SK-N-SH (cell line): ENCODE data around the gene SSB. TPM values are rescaled to one million over a fixed set of nuclear protein-coding genes. Genes with fewer than 3 reads are reported as not detected.
A peak's percentile ranks its signal among the peaks of the same experiment; 100 is the strongest.

Source experiments
- CTCF ChIA-PET: fragments of 300-600, 350-600 bp; formaldehyde crosslinking; extraction: SDS; loops from one replicate; lab custom pipeline; 2021; lab: Yijun Ruan, JAX
- POLR2A ChIA-PET: fragments of 350-600 bp; sonication (Branson Sonifier 250); formaldehyde crosslinking; extraction: SDS; loops from one replicate; lab custom pipeline; 2020; ENCODE audit warnings: antibody characterized with exemption, inconsistent platforms; lab: Yijun Ruan, JAX
- DNase-seq: peaks from one replicate; pipeline ENCODE4 v3.0.0; 2012
- H2AFZ ChIP-seq: fragments of 200-600 bp; sonication (generic); 2 replicates; pipeline ENCODE4 v1.8.1; 2016; ENCODE audit warnings: antibody characterized with exemption, mild to moderate bottlenecking, low read depth
- H3F3A ChIP-seq: fragments of 200-600 bp; sonication (generic); replicated peaks from 2 replicates; pipeline ENCODE3; 2016; ENCODE audit warnings: antibody characterized with exemption, mild to moderate bottlenecking; ENCODE audit not compliant: insufficient read depth
- H3K27ac ChIP-seq, 2 experiments: fragments of 200-500 bp in 1 of 2; fragments of 200-600 bp in 1 of 2; sonication (Bioruptor generic) in 1 of 2; sonication (generic), shearing (Covaris generic) in 1 of 2; 2 replicates each; pipeline versions ENCODE4 v1.5.1 to v1.6.1; 2014 to 2016; ENCODE audit warnings: low read depth in 2 of 2, inconsistent platforms in 1 of 2, low read length in 1 of 2, mild to moderate bottlenecking in 1 of 2, mixed read lengths in 1 of 2
- H3K27me3 ChIP-seq: fragments of 200-600 bp; sonication (generic), shearing (Covaris generic); 2 replicates; pipeline ENCODE4 v1.6.1; 2016; ENCODE audit warnings: mixed run types; ENCODE audit not compliant: insufficient read depth
- H3K36me3 ChIP-seq, 2 experiments: fragments of 200-500 bp in 1 of 2; fragments of 200-600 bp in 1 of 2; sonication (Bioruptor generic) in 1 of 2; sonication (generic) in 1 of 2; replicated peaks in 1 of 2; 2 replicates each; pipeline versions ENCODE3 to v1.5.1; 2014 to 2016; ENCODE audit warnings: low read length in 1 of 2, mild to moderate bottlenecking in 1 of 2; ENCODE audit not compliant: insufficient read depth in 2 of 2, control insufficient read depth in 1 of 2
- H3K4me1 ChIP-seq, 2 experiments: fragments of 200-500 bp in 1 of 2; fragments of 200-600 bp in 1 of 2; sonication (Bioruptor generic) in 1 of 2; sonication (generic), shearing (Covaris generic) in 1 of 2; 2 replicates each; pipeline versions ENCODE4 v1.5.1 to v1.6.1; 2014 to 2016; ENCODE audit warnings: low read depth in 1 of 2, low read length in 1 of 2, mixed run types in 1 of 2; ENCODE audit not compliant: insufficient read depth in 2 of 2, control insufficient read depth in 1 of 2
- H3K4me2 ChIP-seq: fragments of 200-600 bp; sonication (generic), shearing (Covaris generic); 2 replicates; pipeline ENCODE4 v1.6.1; 2017; ENCODE audit warnings: mixed run types
- H3K4me3 ChIP-seq, 2 experiments: fragments of 200-500 bp in 1 of 2; fragments of 200-600 bp in 1 of 2; sonication (Bioruptor generic) in 1 of 2; sonication (generic), shearing (Covaris generic) in 1 of 2; 2 replicates each; pipeline versions ENCODE4 v1.5.1 to v1.8.1; 2014 to 2016; ENCODE audit warnings: low read depth in 2 of 2, inconsistent platforms in 1 of 2, low read length in 1 of 2, mild to moderate bottlenecking in 1 of 2, mixed read lengths in 1 of 2, moderate library complexity in 1 of 2
- H3K79me2 ChIP-seq: fragments of 200-600 bp; sonication (generic); 2 replicates; pipeline ENCODE4 v1.8.1; 2017; ENCODE audit warnings: mild to moderate bottlenecking; ENCODE audit not compliant: insufficient read depth
- H3K9ac ChIP-seq: fragments of 200-600 bp; sonication (generic); 2 replicates; pipeline ENCODE4 v1.6.1; 2017; ENCODE audit warnings: mixed run types
- H3K9me2 ChIP-seq: fragments of 200-600 bp; sonication (generic); 2 replicates; pipeline ENCODE4 v1.6.1; 2017; ENCODE audit warnings: mixed run types
- H3K9me3 ChIP-seq: fragments of 200-600 bp; sonication (generic); 2 replicates; pipeline ENCODE4 v1.6.1; 2017; ENCODE audit warnings: mixed run types, mild to moderate bottlenecking, moderate library complexity
- H4K20me1 ChIP-seq: fragments of 200-600 bp; sonication (generic); 2 replicates; pipeline ENCODE4 v1.6.1; 2017; ENCODE audit warnings: mild to moderate bottlenecking, mixed run types; ENCODE audit not compliant: insufficient read depth
- ELF1 ChIP-seq: IDR thresholded peaks from 2 replicates; pipeline ENCODE4 v1.4.0; 2012
- EP300 ChIP-seq, 2 experiments: IDR thresholded peaks; 2 replicates each; pipeline versions ENCODE4 v1.4.0 to v1.6.1; 2012; ENCODE audit warnings: borderline replicate concordance in 1 of 2, low read depth in 1 of 2, low read length in 1 of 2
- FOSL2 ChIP-seq: IDR thresholded peaks from 2 replicates; pipeline ENCODE4 v1.4.0; 2012; ENCODE audit warnings: low read depth, mild to moderate bottlenecking, moderate library complexity, borderline replicate concordance
- FOXM1 ChIP-seq: IDR thresholded peaks from 2 replicates; pipeline ENCODE4 v1.4.0; 2012; ENCODE audit warnings: low read depth, mild to moderate bottlenecking
- GABPA ChIP-seq: IDR thresholded peaks from 2 replicates; pipeline ENCODE4 v1.4.0; 2012; ENCODE audit warnings: low read depth, mild to moderate bottlenecking
- JUND ChIP-seq: IDR thresholded peaks from 2 replicates; pipeline ENCODE4 v1.4.0; 2012
- MEF2A ChIP-seq: IDR thresholded peaks from 2 replicates; pipeline ENCODE4 v1.4.0; 2012; ENCODE audit warnings: low read depth, borderline replicate concordance
- MXI1 ChIP-seq: IDR thresholded peaks from 2 replicates; pipeline ENCODE4 v1.6.1; 2012; ENCODE audit warnings: mild to moderate bottlenecking, low read depth, low read length, improper control_type of control experiment
- NRF1 ChIP-seq: IDR thresholded peaks from 2 replicates; pipeline ENCODE4 v1.6.1; 2012; ENCODE audit warnings: low read depth, mild to moderate bottlenecking, low read length
- POLR2AphosphoS5 ChIP-seq: IDR thresholded peaks from 2 replicates; pipeline ENCODE4 v1.6.1; 2012; ENCODE audit warnings: low read depth, low read length
- RAD21 ChIP-seq: IDR thresholded peaks from 2 replicates; pipeline ENCODE4 v1.6.1; 2012; ENCODE audit warnings: mild to moderate bottlenecking, low read length
- RCOR1 ChIP-seq: fragments of 150-350 bp; IDR thresholded peaks from 2 replicates; pipeline ENCODE4 v1.6.1; 2017; ENCODE audit warnings: antibody characterized with exemption, low read length
- SIN3A ChIP-seq: IDR thresholded peaks from 2 replicates; pipeline ENCODE4 v1.6.1; 2012; ENCODE audit warnings: low read depth, mild to moderate bottlenecking, low read length, moderate library complexity, borderline replicate concordance
- SMC3 ChIP-seq: IDR thresholded peaks from 2 replicates; pipeline ENCODE4 v1.6.1; 2012; ENCODE audit warnings: low read depth, low read length, improper control_type of control experiment
- TCF12 ChIP-seq: IDR thresholded peaks from 2 replicates; pipeline ENCODE4 v1.4.0; 2012
- TEAD4 ChIP-seq: IDR thresholded peaks from 2 replicates; pipeline ENCODE4 v1.4.0; 2012; ENCODE audit warnings: mild to moderate bottlenecking, borderline replicate concordance; ENCODE audit not compliant: insufficient read depth
- WGBS: methylation state at CpG from one replicate; pipeline ENCODE4 v1.1.6; 2017; ENCODE audit warnings: low lambda C conversion rate; 5-methylcytosine and 5-hydroxymethylcytosine counted together
- polyA plus RNA-seq, 3 experiments: library from polyadenylated mRNA; depleted of rRNA; stranded (reverse); fragments of >200 nt; gene quantifications; 2 replicates each; pipeline ENCODE4 v1.2.3, GENCODE V29; 2012
- TF ChIP-seq, protein P1 (sequence below): IDR thresholded peaks from 2 replicates; pipeline ENCODE4 v1.4.0; 2012; ENCODE audit warnings: low read depth
- TF ChIP-seq, protein P2 (sequence below): fragments of 150-350 bp; IDR thresholded peaks from 2 replicates; pipeline ENCODE4 v1.6.1; 2016; ENCODE audit warnings: mild to moderate bottlenecking, low read depth, low read length
- TF ChIP-seq, protein P3 (sequence below): IDR thresholded peaks from 2 replicates; pipeline ENCODE4 v1.4.0; 2012; ENCODE audit warnings: low read depth, borderline replicate concordance

SSB gene
- polyA plus RNA-seq, 1 of the 3 experiments (the other 2 are of a cell fraction), result 60.8 TPM

DNA sequence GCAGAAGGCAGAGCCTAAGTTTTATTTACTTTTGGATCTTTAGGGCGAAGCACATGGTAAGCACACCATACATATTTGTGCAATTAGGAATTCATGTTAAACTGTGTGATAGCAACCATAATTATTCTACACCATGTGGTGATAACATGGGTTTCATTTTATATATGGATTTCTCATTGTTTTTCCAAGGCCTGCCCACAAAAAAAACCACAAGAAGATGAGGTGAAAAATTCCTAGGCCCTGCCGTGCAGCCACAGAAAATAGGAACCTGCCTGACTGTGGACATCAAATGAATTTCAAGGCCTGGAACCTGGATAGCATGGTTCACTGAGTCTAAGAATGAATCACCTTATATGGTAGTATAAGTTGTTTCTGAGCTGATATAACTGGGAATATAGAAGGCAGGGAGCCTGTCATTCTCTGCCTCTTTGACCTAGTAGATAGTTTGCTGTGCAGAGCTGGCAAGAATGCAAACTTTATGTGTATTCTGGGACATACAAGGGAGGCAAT is 22.4 kb upstream of the SSB start:
- Histone ChIP-seq H3K9ac (no peak overlapping the region), H3K4me2 (0 out of 2 replicates have a peak overlapping the region, but pooled peaks have one; percentile 9), H3K9me2 (no peaks in the 10 kb centered on the region), H3K4me3 (no peak overlapping the region)
- WGBS, result 58% methylated on average over 2 of the region's 2 CpGs
- TF ChIP-seq SIN3A (no peak), MXI1 (no peak), EP300 (IDR thresholded peaks at IDR 0.05; ENCODE audit: borderline replicate concordance in 1 of 2, low read depth in 1 of 2, low read length in 1 of 2) (no peak), TEAD4 (no peak)
- TF ChIP-seq, all 33 proteins: peak for 0
- Histone ChIP-seq H3F3A (peaks cover 3% of the 10 kb centered on the region), H2AFZ (peak overlapping the region; percentile 76), H3K27me3 (no peaks in the 10 kb centered on the region), H4K20me1 (no peaks in the 10 kb centered on the region), H3K36me3 (no peaks in the 10 kb centered on the region), H3K9me3 (no peaks in the 10 kb centered on the region), H3K4me1 (no peaks in the 10 kb centered on the region; a peak in 1 of 4 replicates), H3K27ac (peak overlapping the region; percentile 59 to 62; a peak in 3 of 4 replicates), H3K79me2 (no peaks in the 10 kb centered on the region)
- POLR2A ChIA-PET, result no interaction called here
- DNase-seq, result no peak
- CTCF ChIA-PET, result interaction anchor here (1.4 kb wide), 1 partner anchor 8 kb away, joined by 4 read pairs; no protein-coding TSS in a partner anchor

DNA sequence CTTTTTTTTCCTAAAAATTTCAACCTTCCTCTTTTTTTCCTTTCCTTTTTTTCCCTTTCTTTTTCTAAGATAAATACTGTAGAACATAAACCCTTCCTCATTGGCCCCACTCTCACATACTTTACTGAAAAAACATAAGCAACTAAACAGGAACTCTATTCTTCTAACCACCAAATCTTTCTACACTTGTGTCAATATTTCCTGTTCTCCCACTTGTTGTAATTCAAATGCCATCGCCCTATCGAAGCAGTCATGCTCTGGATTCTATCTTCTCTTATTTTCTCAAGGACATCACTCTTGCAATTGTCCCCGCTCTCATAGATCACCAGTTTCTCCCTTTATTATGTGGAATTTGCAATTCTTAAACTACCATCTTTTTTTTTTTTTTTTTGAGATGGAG is 20.2 kb upstream of the SSB start:
- no peak for DNase-seq
- ChIA-PET CTCF (interaction anchor here (1.5 kb wide), 1 partner anchor 13 kb away, joined by 4 read pairs; no protein-coding TSS in a partner anchor), POLR2A (no interaction called here)

More for the DNA sequence above, 20.2 kb upstream of the SSB start:
- Histone ChIP-seq H3K36me3 (no peaks in the 10 kb centered on the region), H3K27me3 (no peaks in the 10 kb centered on the region), H3K4me2 (no peak overlapping the region), H3K27ac (no peak overlapping the region), H3K4me1 (no peaks in the 10 kb centered on the region; a peak in 1 of 4 replicates), H3K9me2 (no peaks in the 10 kb centered on the region), H3K4me3 (no peak overlapping the region), H2AFZ (no peak overlapping the region), H3F3A (peaks cover 6% of the 10 kb centered on the region), H3K79me2 (no peaks in the 10 kb centered on the region), H3K9ac (no peak overlapping the region), H3K9me3 (no peaks in the 10 kb centered on the region), H4K20me1 (no peaks in the 10 kb centered on the region)
- TF ChIP-seq, protein P1, sequence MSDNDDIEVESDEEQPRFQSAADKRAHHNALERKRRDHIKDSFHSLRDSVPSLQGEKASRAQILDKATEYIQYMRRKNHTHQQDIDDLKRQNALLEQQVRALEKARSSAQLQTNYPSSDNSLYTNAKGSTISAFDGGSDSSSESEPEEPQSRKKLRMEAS, result no peak
- TF ChIP-seq RAD21, result no peak
- TF ChIP-seq NRF1, result no peak
- TF ChIP-seq POLR2AphosphoS5, result no peak
- TF ChIP-seq FOXM1, result no peak
- no peak for TF ChIP-seq ELF1
- no peak for TF ChIP-seq MEF2A
- TF ChIP-seq FOSL2, result no peak
- TF ChIP-seq JUND, result no peak
- TF ChIP-seq SMC3, result no peak
- no peak for TF ChIP-seq GABPA
- TF ChIP-seq, protein P2, sequence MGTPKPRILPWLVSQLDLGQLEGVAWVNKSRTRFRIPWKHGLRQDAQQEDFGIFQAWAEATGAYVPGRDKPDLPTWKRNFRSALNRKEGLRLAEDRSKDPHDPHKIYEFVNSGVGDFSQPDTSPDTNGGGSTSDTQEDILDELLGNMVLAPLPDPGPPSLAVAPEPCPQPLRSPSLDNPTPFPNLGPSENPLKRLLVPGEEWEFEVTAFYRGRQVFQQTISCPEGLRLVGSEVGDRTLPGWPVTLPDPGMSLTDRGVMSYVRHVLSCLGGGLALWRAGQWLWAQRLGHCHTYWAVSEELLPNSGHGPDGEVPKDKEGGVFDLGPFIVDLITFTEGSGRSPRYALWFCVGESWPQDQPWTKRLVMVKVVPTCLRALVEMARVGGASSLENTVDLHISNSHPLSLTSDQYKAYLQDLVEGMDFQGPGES, result no peak
- TF ChIP-seq TCF12, result no peak
- TF ChIP-seq, protein P3, sequence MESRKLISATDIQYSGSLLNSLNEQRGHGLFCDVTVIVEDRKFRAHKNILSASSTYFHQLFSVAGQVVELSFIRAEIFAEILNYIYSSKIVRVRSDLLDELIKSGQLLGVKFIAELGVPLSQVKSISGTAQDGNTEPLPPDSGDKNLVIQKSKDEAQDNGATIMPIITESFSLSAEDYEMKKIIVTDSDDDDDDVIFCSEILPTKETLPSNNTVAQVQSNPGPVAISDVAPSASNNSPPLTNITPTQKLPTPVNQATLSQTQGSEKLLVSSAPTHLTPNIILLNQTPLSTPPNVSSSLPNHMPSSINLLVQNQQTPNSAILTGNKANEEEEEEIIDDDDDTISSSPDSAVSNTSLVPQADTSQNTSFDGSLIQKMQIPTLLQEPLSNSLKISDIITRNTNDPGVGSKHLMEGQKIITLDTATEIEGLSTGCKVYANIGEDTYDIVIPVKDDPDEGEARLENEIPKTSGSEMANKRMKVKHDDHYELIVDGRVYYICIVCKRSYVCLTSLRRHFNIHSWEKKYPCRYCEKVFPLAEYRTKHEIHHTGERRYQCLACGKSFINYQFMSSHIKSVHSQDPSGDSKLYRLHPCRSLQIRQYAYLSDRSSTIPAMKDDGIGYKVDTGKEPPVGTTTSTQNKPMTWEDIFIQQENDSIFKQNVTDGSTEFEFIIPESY, result no peak
- TF ChIP-seq RCOR1, result no peak
- TF ChIP-seq TEAD4, result no peak
- WGBS, result 92% methylated on average over 3 of the region's 3 CpGs
